SK-N-SH treated with all-trans-retinoic acid at 6 μM for 48 hours (cell line): ENCODE data around the gene IL1RL1.

Experiments
- ATAC-seq: fragments of 200-7000 bp; cut with Tn5 transposase; 3 replicates; pipeline ENCODE4 v1.9.1; 2020; ENCODE audit warnings: mild to moderate bottlenecking, moderate library complexity
- ARNTL ChIP-seq: fragments of 450-650 bp; formaldehyde crosslinking; IDR thresholded peaks from 2 replicates; pipeline ENCODE4 v1.5.0; 2020; ENCODE audit warnings: low read depth, mild to moderate bottlenecking, moderate library complexity, borderline replicate concordance
- CSDC2 ChIP-seq: fragments of 250-450 bp; sonication (Bioruptor Pico); IDR thresholded peaks from 2 replicates; pipeline ENCODE4 v1.5.0; 2020; ENCODE audit warnings: mild to moderate bottlenecking, moderate library complexity
- ESRRG ChIP-seq: fragments of 250-450 bp; sonication (Bioruptor Pico); IDR thresholded peaks from 2 replicates; pipeline ENCODE4 v1.6.1; 2021; ENCODE audit warnings: mild to moderate bottlenecking
- GLIS3 ChIP-seq: fragments of 250-450 bp; sonication (Bioruptor Pico); IDR thresholded peaks from 2 replicates; pipeline ENCODE4 v1.5.0; 2020; ENCODE audit warnings: mild to moderate bottlenecking, moderate library complexity
- ISL1 ChIP-seq: fragments of 250-450 bp; sonication (Bioruptor Pico); IDR thresholded peaks from 2 replicates; pipeline ENCODE4 v2.1.2; 2022; ENCODE audit warnings: mild to moderate bottlenecking, moderate library complexity
- OSR1 ChIP-seq: fragments of 250-450 bp; sonication (Bioruptor Pico); IDR thresholded peaks from 2 replicates; pipeline ENCODE4 v1.8.0; 2022; ENCODE audit warnings: moderate library complexity, mild to moderate bottlenecking, inconsistent platforms
- RARB ChIP-seq: fragments of 250-450 bp; sonication (Bioruptor Pico); IDR thresholded peaks from 2 replicates; pipeline ENCODE4 v1.8.0; 2021; ENCODE audit warnings: mild to moderate bottlenecking, moderate library complexity
- TCF4 ChIP-seq: fragments of 250-450 bp; sonication (Bioruptor Pico); IDR thresholded peaks from 2 replicates; pipeline ENCODE4 v1.8.0; 2021; ENCODE audit warnings: mild to moderate bottlenecking, moderate library complexity, borderline replicate concordance
- ZFP3 ChIP-seq: fragments of 250-450 bp; sonication (Bioruptor Pico); IDR thresholded peaks from 2 replicates; pipeline ENCODE4 v1.5.0; 2020; ENCODE audit warnings: mild to moderate bottlenecking, moderate library complexity
- ZFP30 ChIP-seq: fragments of 450-650 bp; formaldehyde crosslinking; IDR thresholded peaks from 2 replicates; pipeline ENCODE4 v1.5.0; 2022; ENCODE audit warnings: mild to moderate bottlenecking, moderate library complexity
- ZNF565 ChIP-seq: fragments of 450-650 bp; formaldehyde crosslinking; conservative IDR thresholded peaks from 2 replicates; pipeline ENCODE4 v1.5.0; 2020; ENCODE audit warnings: low read depth, mild to moderate bottlenecking, moderate library complexity
- ZNF70 ChIP-seq: fragments of 450-650 bp; formaldehyde crosslinking; IDR thresholded peaks from 2 replicates; pipeline ENCODE4 v1.5.0; 2020; ENCODE audit warnings: mild to moderate bottlenecking, moderate library complexity
- ZNF8 ChIP-seq: fragments of 450-650 bp; formaldehyde crosslinking; IDR thresholded peaks from 2 replicates; pipeline ENCODE4 v1.5.0; 2020; ENCODE audit warnings: mild to moderate bottlenecking, moderate library complexity
- TF ChIP-seq, protein P1 (sequence below): fragments of 250-450 bp; sonication (Bioruptor Pico); IDR thresholded peaks from 2 replicates; pipeline ENCODE4 v1.5.1; 2020; ENCODE audit warnings: low read depth, mild to moderate bottlenecking, moderate library complexity
- TF ChIP-seq, protein P2 (sequence below): fragments of 250-450 bp; sonication (Bioruptor Pico); IDR thresholded peaks from 2 replicates; pipeline ENCODE4 v1.5.1; 2021; ENCODE audit warnings: mild to moderate bottlenecking, moderate library complexity
- TF ChIP-seq, protein P3 (sequence below): fragments of 250-450 bp; sonication (Bioruptor Pico); IDR thresholded peaks from 2 replicates; pipeline ENCODE4 v1.8.0; 2021; ENCODE audit warnings: low read depth, mild to moderate bottlenecking, moderate library complexity, borderline replicate concordance
- TF ChIP-seq, protein P4 (sequence below): fragments of 250-450 bp; sonication (Bioruptor Pico); IDR thresholded peaks from 2 replicates; pipeline ENCODE4 v1.8.0; 2020; ENCODE audit warnings: mild to moderate bottlenecking, moderate library complexity, borderline replicate concordance

IL1RL1 gene

DNA sequence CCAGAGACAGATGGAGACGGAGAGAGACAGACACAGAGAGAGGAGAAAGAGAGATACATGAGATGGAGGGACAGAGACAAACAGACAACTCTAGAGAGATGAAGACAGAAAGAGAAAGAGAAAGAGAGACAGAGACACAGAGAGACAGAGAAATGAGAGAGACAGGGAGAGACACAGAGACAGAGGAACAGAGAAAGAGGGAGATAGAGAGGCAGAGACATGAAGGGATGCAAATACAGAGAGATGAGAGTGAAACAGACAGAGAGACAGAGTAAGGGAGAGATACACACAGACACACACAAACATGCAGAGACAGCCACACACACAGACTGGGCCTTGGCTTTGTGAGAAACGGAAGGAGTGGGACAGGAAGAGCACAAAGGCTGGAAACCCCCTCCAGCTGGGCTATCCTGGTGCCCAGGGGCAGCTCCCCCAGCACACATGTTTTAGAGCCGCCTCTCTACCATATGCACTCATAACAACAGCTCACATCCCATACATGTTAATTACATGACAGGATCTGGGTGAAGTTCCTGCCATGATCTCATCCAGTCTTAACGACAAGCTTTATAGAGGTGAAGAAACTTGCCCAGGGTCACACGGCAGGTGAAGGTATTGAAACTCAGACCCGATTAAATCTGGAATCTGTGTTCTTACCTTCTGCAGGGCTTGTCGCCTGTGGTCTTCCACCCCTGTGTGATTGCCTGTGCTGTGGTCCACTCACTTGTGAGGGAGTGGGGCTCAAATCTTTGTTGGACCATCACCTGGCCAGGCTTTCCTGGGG, 76.6 kb downstream of the IL1RL1 start:
- ATAC-seq, result no peak
- no peak for TF ChIP-seq ZNF70 (CRISPR knock-in tag)
- TF ChIP-seq, protein P1, sequence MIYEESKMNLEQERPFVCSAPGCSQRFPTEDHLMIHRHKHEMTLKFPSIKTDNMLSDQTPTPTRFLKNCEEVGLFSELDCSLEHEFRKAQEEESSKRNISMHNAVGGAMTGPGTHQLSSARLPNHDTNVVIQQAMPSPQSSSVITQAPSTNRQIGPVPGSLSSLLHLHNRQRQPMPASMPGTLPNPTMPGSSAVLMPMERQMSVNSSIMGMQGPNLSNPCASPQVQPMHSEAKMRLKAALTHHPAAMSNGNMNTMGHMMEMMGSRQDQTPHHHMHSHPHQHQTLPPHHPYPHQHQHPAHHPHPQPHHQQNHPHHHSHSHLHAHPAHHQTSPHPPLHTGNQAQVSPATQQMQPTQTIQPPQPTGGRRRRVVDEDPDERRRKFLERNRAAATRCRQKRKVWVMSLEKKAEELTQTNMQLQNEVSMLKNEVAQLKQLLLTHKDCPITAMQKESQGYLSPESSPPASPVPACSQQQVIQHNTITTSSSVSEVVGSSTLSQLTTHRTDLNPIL (CRISPR knock-in tag), result no peak
- no peak for TF ChIP-seq RARB

DNA sequence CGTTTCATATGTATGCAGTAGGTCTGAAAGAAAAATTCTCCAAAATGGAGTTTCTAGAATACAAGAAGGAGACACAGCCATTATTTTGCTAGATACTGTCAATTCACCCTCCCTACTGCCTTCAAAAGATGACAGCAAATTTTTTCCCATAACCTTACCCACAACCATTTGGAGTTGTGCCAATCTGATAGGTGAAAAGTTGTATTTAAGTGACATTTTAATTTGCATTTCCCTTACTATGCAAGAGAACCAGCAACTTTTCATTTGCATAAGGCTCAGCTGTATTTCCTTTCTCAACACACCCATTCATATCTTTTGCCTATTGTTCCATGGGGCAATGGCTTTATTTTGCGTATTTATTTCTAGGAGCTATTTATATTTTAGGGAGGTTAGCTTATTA, 80.2 kb downstream of the IL1RL1 start:
- TF ChIP-seq ARNTL (CRISPR knock-in tag) (no peak), CSDC2 (CRISPR knock-in tag) (no peak), ESRRG (CRISPR knock-in tag) (no peak), ISL1 (no peak), TCF4 (CRISPR knock-in tag) (no peak)
- ATAC-seq, result no peak

DNA sequence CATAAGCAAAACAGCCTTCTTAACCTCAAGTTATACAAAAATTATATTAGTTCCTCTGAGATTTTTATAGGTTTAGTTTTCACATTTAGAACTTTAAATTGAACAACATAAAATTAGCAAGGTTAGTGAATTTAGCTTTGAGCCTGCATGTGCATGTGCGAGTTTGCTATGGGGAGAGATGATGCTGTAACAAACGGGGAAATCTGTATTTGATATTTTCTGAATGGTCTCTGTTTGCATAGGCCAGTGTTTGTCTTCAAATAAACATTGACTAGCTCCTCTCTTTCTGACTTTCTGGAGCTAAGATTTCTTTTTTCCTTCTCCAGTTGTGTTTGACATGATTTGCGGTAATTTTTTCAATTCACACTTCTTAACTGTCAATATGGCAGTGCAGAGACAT, 80.7 kb downstream of the IL1RL1 start:
- no peak for ATAC-seq
- no peak for TF ChIP-seq TCF4 (CRISPR knock-in tag)
- no peak for TF ChIP-seq GLIS3 (CRISPR knock-in tag)
- TF ChIP-seq, protein P2, sequence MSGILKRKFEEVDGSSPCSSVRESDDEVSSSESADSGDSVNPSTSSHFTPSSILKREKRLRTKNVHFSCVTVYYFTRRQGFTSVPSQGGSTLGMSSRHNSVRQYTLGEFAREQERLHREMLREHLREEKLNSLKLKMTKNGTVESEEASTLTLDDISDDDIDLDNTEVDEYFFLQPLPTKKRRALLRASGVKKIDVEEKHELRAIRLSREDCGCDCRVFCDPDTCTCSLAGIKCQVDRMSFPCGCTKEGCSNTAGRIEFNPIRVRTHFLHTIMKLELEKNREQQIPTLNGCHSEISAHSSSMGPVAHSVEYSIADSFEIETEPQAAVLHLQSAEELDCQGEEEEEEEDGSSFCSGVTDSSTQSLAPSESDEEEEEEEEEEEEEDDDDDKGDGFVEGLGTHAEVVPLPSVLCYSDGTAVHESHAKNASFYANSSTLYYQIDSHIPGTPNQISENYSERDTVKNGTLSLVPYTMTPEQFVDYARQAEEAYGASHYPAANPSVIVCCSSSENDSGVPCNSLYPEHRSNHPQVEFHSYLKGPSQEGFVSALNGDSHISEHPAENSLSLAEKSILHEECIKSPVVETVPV, result no peak
- no peak for TF ChIP-seq OSR1 (CRISPR knock-in tag)
- no peak for TF ChIP-seq ISL1
- no peak for TF ChIP-seq RARB
- TF ChIP-seq, protein P3, sequence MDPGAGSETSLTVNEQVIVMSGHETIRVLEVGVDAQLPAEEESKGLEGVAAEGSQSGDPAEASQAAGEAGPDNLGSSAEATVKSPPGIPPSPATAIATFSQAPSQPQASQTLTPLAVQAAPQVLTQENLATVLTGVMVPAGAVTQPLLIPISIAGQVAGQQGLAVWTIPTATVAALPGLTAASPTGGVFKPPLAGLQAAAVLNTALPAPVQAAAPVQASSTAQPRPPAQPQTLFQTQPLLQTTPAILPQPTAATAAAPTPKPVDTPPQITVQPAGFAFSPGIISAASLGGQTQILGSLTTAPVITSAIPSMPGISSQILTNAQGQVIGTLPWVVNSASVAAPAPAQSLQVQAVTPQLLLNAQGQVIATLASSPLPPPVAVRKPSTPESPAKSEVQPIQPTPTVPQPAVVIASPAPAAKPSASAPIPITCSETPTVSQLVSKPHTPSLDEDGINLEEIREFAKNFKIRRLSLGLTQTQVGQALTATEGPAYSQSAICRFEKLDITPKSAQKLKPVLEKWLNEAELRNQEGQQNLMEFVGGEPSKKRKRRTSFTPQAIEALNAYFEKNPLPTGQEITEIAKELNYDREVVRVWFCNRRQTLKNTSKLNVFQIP (CRISPR knock-in tag), result no peak
- TF ChIP-seq ARNTL (CRISPR knock-in tag), result no peak
- no peak for TF ChIP-seq ESRRG (CRISPR knock-in tag)
- TF ChIP-seq ZNF8 (CRISPR knock-in tag), result no peak
- no peak for TF ChIP-seq ZFP3 (CRISPR knock-in tag)
- no peak for TF ChIP-seq CSDC2 (CRISPR knock-in tag)
- TF ChIP-seq, protein P1 (CRISPR knock-in tag), result no peak

DNA sequence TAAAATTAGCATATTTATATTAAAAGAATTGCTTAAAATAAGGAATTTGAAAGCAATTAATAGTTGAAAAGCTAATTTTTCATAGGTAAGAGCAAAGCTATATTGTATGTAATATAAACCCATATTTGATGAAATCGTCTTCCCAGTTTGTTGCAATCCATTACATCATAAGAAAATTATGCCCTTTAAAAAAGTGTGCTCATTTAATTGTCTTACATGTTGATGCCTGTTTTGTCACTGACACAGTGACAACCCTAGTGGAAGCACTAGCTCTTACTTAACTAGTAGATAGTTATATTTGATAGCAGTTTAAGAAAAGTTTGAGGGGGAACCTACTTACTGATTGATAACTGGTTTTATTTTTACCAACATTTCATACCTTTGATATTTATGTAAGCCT, 81.6 kb downstream of the IL1RL1 start:
- no peak for ATAC-seq
- TF ChIP-seq GLIS3 (CRISPR knock-in tag) (no peak), ZNF565 (CRISPR knock-in tag) (no peak), ZFP30 (no peak), OSR1 (CRISPR knock-in tag) (no peak)

DNA sequence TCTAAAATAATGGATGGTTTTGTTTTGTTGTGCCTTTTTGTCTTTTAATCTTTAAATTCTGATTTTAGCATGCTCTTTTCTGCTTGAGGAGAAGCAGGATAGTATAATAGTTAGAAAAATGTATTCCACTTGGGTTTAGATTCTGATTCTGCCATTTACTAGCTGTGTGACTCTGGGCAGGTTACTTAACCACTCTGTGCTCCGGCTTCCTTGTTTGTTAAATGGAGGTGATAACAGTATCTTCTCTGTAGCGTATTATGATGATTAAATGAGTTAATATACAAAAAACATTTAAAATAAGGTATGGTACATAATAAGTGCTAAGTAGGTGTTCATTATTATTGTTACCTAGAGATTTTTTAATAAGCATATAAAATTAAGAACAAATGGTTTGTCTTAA, 84.6 kb downstream of the IL1RL1 start:
- TF ChIP-seq ZNF70 (CRISPR knock-in tag), result no peak
- no peak for TF ChIP-seq ZFP3 (CRISPR knock-in tag)
- no peak for TF ChIP-seq CSDC2 (CRISPR knock-in tag)
- TF ChIP-seq, protein P4, sequence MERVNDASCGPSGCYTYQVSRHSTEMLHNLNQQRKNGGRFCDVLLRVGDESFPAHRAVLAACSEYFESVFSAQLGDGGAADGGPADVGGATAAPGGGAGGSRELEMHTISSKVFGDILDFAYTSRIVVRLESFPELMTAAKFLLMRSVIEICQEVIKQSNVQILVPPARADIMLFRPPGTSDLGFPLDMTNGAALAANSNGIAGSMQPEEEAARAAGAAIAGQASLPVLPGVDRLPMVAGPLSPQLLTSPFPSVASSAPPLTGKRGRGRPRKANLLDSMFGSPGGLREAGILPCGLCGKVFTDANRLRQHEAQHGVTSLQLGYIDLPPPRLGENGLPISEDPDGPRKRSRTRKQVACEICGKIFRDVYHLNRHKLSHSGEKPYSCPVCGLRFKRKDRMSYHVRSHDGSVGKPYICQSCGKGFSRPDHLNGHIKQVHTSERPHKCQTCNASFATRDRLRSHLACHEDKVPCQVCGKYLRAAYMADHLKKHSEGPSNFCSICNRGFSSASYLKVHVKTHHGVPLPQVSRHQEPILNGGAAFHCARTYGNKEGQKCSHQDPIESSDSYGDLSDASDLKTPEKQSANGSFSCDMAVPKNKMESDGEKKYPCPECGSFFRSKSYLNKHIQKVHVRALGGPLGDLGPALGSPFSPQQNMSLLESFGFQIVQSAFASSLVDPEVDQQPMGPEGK, result no peak
- no peak for ATAC-seq
